Measurements from ENCODE around the gene CEPT1. TPM values are rescaled to one million over a fixed set of nuclear protein-coding genes. Genes with fewer than 3 reads are reported as not detected.

Gene CEPT1
- total and polyA plus RNA-seq, 2 of the 13 experiments (the other 11 are each of a cell fraction or from before 2014, with no cell fraction given), result 35.7 to 48.2 TPM

GRCh38 chr1:111227851-111228747, 88.1 kb downstream of the CEPT1 start (continued):
- TF ChIP-seq HNF1A (IDR thresholded peaks at IDR 0.05; ENCODE audit: low read depth) (no peak), HNF1A (CRISPR knock-in tag; IDR thresholded peaks at IDR 0.05; ENCODE audit: borderline replicate concordance) (peak; percentile 33; the same call in 1 of the 2 replicates), ZNF503 (CRISPR knock-in tag; IDR thresholded peaks at IDR 0.05) (no peak), STAG1 (CRISPR knock-in tag; IDR thresholded peaks at IDR 0.05) (peak; percentile 18; the same call in 1 of the 2 replicates), JUND (CRISPR knock-in tag; IDR thresholded peaks at IDR 0.05) (peak; percentile 88), YY1 (IDR thresholded peaks at IDR 0.05; ENCODE audit: insufficient read depth, insufficient replicate concordance, low read depth, low read length) (no peak), ZFP90 (CRISPR knock-in tag; IDR thresholded peaks at IDR 0.05; ENCODE audit: borderline replicate concordance) (peak; percentile 28; the same call in 1 of the 2 replicates), NR2F6 (IDR thresholded peaks at IDR 0.05) (peak; percentile 83), NR2F6 (CRISPR knock-in tag; IDR thresholded peaks at IDR 0.05) (peak; percentile 74), FOSL2 (CRISPR knock-in tag; IDR thresholded peaks at IDR 0.05) (peak; percentile 98), LCORL (IDR thresholded peaks at IDR 0.05) (0 out of 2 replicates have a peak, but pooled peaks have one; percentile 19), LCORL (CRISPR knock-in tag; IDR thresholded peaks at IDR 0.05) (peak; percentile 98), POLR2A (IDR thresholded peaks at IDR 0.05; ENCODE audit: insufficient read depth in 1 of 2, low read depth in 2 of 2, low read length in 2 of 2) (peak in 1 of 2 experiments; percentile 39; a peak in 1 of 4 replicates), NAIF1 (CRISPR knock-in tag; IDR thresholded peaks at IDR 0.05; ENCODE audit: borderline replicate concordance) (peak; percentile 57; the same call in 1 of the 2 replicates), ZNF850 (CRISPR knock-in tag; conservative IDR thresholded peaks at IDR 0.05) (no peak), NCOA2 (CRISPR knock-in tag; IDR thresholded peaks at IDR 0.05) (peak; percentile 68), NFE2L2 (IDR thresholded peaks at IDR 0.05; ENCODE audit: low read length) (peak; percentile 29; the same call in 1 of the 2 replicates), POGZ (CRISPR knock-in tag; IDR thresholded peaks at IDR 0.05) (peak; percentile 80), EED (CRISPR knock-in tag; IDR thresholded peaks at IDR 0.05) (no peak), FOXP4 (CRISPR knock-in tag; IDR thresholded peaks at IDR 0.05) (0 out of 2 replicates have a peak, but pooled peaks have one; percentile 29), ZNF562 (CRISPR knock-in tag; IDR thresholded peaks at IDR 0.05; ENCODE audit: borderline replicate concordance) (no peak)

Data from HepG2 (cell line).